H1 (cell line): ENCODE results near the gene NEDD4L. TPM values are rescaled to one million over a fixed set of nuclear protein-coding genes. Genes with fewer than 3 reads are reported as not detected.

ENCODE experiments used
- RXRA ChIP-seq: IDR thresholded peaks from 2 replicates; pipeline ENCODE4 v1.6.1; 2011; ENCODE audit warnings: low read depth, mild to moderate bottlenecking, low read length, moderate library complexity; ENCODE audit not compliant: insufficient read depth
- SUZ12 ChIP-seq: fragments of 200-600 bp; sonication (generic); IDR thresholded peaks from 2 replicates; pipeline ENCODE4 v1.6.1; 2012; ENCODE audit warnings: mild to moderate bottlenecking, inconsistent platforms, low read length, moderate library complexity, mixed read lengths
- polyA plus RNA-seq, 7 experiments: library from polyadenylated mRNA; depleted of rRNA in 3 of 7; stranded (reverse) in 5 of 7; unstranded in 2 of 7; fragments of >200 nt in 5 of 7; fragments of 200-250 nt in 2 of 7; gene quantifications; 1 replicate in 5 of 7; 2 replicates in 1 of 7; 4 replicates in 1 of 7; pipeline versions ENCODE4 v1.2.1 to v1.2.3, GENCODE V29; 2011 to 2013; ENCODE audit warnings: missing spikeins in 2 of 7, mixed read lengths in 2 of 7
- total RNA-seq: library from RNA; stranded (reverse); fragmentation: NEBNext Ultra II Directional; extraction: Animal tissue kit (Norgen Biotek cat#: 25700); gene quantifications from 2 replicates; pipeline ENCODE4 v1.2.1, GENCODE V29; 2021
- TF ChIP-seq, protein P1 (sequence below): fragments of 300-600 bp; sonication (generic); IDR thresholded peaks from 2 replicates; pipeline ENCODE4 v1.7.1; 2012; ENCODE audit warnings: low read length, moderate library complexity, mild to moderate bottlenecking, inconsistent platforms; ENCODE audit not compliant: insufficient replicate concordance

Gene NEDD4L
- total and polyA plus RNA-seq, 2 of the 8 experiments (the other 6 are each of a cell fraction or from before 2014, with no cell fraction given) = 37.3 to 69.8 TPM

DNA sequence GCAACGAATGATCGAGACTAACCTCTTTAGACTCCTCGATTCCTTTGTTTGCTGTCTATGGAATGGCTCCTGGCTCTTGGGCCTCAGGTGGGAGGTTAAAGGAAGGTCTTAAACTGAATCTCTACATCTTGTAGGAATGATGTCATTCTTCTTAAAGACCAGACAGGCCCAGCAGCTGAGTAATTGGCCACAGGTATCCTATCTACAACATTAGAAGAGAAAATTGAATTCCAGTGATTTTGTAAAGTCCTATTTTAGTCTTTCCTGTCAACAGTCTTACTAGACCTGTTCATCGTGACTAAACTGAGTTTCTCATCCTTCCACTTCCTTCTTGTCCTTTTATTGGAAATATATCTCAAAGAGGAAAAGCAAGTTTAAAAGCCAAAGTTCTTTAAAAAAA, 310.0 kb downstream of the NEDD4L start (continued):
- TF ChIP-seq, protein P1, sequence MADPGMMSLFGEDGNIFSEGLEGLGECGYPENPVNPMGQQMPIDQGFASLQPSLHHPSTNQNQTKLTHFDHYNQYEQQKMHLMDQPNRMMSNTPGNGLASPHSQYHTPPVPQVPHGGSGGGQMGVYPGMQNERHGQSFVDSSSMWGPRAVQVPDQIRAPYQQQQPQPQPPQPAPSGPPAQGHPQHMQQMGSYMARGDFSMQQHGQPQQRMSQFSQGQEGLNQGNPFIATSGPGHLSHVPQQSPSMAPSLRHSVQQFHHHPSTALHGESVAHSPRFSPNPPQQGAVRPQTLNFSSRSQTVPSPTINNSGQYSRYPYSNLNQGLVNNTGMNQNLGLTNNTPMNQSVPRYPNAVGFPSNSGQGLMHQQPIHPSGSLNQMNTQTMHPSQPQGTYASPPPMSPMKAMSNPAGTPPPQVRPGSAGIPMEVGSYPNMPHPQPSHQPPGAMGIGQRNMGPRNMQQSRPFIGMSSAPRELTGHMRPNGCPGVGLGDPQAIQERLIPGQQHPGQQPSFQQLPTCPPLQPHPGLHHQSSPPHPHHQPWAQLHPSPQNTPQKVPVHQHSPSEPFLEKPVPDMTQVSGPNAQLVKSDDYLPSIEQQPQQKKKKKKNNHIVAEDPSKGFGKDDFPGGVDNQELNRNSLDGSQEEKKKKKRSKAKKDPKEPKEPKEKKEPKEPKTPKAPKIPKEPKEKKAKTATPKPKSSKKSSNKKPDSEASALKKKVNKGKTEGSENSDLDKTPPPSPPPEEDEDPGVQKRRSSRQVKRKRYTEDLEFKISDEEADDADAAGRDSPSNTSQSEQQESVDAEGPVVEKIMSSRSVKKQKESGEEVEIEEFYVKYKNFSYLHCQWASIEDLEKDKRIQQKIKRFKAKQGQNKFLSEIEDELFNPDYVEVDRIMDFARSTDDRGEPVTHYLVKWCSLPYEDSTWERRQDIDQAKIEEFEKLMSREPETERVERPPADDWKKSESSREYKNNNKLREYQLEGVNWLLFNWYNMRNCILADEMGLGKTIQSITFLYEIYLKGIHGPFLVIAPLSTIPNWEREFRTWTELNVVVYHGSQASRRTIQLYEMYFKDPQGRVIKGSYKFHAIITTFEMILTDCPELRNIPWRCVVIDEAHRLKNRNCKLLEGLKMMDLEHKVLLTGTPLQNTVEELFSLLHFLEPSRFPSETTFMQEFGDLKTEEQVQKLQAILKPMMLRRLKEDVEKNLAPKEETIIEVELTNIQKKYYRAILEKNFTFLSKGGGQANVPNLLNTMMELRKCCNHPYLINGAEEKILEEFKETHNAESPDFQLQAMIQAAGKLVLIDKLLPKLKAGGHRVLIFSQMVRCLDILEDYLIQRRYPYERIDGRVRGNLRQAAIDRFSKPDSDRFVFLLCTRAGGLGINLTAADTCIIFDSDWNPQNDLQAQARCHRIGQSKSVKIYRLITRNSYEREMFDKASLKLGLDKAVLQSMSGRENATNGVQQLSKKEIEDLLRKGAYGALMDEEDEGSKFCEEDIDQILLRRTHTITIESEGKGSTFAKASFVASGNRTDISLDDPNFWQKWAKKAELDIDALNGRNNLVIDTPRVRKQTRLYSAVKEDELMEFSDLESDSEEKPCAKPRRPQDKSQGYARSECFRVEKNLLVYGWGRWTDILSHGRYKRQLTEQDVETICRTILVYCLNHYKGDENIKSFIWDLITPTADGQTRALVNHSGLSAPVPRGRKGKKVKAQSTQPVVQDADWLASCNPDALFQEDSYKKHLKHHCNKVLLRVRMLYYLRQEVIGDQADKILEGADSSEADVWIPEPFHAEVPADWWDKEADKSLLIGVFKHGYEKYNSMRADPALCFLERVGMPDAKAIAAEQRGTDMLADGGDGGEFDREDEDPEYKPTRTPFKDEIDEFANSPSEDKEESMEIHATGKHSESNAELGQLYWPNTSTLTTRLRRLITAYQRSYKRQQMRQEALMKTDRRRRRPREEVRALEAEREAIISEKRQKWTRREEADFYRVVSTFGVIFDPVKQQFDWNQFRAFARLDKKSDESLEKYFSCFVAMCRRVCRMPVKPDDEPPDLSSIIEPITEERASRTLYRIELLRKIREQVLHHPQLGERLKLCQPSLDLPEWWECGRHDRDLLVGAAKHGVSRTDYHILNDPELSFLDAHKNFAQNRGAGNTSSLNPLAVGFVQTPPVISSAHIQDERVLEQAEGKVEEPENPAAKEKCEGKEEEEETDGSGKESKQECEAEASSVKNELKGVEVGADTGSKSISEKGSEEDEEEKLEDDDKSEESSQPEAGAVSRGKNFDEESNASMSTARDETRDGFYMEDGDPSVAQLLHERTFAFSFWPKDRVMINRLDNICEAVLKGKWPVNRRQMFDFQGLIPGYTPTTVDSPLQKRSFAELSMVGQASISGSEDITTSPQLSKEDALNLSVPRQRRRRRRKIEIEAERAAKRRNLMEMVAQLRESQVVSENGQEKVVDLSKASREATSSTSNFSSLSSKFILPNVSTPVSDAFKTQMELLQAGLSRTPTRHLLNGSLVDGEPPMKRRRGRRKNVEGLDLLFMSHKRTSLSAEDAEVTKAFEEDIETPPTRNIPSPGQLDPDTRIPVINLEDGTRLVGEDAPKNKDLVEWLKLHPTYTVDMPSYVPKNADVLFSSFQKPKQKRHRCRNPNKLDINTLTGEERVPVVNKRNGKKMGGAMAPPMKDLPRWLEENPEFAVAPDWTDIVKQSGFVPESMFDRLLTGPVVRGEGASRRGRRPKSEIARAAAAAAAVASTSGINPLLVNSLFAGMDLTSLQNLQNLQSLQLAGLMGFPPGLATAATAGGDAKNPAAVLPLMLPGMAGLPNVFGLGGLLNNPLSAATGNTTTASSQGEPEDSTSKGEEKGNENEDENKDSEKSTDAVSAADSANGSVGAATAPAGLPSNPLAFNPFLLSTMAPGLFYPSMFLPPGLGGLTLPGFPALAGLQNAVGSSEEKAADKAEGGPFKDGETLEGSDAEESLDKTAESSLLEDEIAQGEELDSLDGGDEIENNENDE = no peak
- TF ChIP-seq RXRA (no peak), SUZ12 (no peak)
